ENCODE measurements around the gene ZNF575. TPM values are rescaled to one million over a fixed set of nuclear protein-coding genes. Genes with fewer than 3 reads are reported as not detected.

ZNF575 gene
- polyA plus RNA-seq (ENCODE audit: low read depth in 6 of 6): 1 to 10 TPM in 4 of 6 donors, under 1 TPM in 2; 0.39 to 2.2 (median 1.6) TPM

- no peaks in the 10 kb centered on the region for H3K27me3 Mint-ChIP-seq
- ATAC-seq (ENCODE audit: low read depth in 2 of 2): peak; percentile 56 to 65
- peaks cover 0 to 2% (median 0%) of the 10 kb centered on the region in 7 donors for H3K9me3 Mint-ChIP-seq
- H3K4me1 Mint-ChIP-seq: peaks cover 17 to 23% (median 19%) of the 10 kb centered on the region in 3 donors
- H3K4me3 Mint-ChIP-seq: peak within 1 kb of the TSS; percentile 90 to 99 (median 96)
- DNase-seq: peak; percentile 83
- H3K36me3 Mint-ChIP-seq: no peaks in the 10 kb centered on the region
- peak within 1 kb of the TSS; percentile 89 to 99 (median 98) for H3K27ac Mint-ChIP-seq
These were observed at the start of gene ZNF575 for GRCh38 chr19:43532962-43533545. ZNF575 (plus strand) TSS chr19:43533188; CDS start chr19:43534423, 1,235 bp downstream.

DNA sequence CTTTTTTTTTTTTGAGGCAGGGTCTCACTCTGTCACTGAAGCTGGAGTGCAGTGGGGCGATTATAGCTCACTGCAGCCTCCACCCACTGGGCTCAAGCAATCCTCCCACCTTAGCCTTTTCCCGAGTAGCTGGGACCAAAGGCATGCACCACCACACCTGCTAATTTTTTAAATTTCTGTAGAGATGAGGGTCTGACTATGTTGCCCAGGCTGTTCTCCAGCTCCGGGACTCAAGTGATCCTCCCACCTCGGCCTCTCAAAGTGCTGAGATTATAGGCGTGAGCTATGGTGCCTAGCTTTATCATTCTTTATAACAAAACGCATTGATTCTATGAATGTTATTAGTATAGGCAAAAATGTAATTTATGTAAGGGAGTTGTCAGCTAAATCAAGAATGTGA is 49.7 kb upstream of the ZNF575 start:
- Mint-ChIP-seq H3K27ac (no peak overlapping the region), H3K4me1 (peaks cover 14 to 22% (median 17%) of the 10 kb centered on the region in 3 donors), H3K27me3 (no peaks in the 10 kb centered on the region), H3K36me3 (peaks cover 0 to 1% of the 10 kb centered on the region in 2 donors), H3K9me3 (no peaks in the 10 kb centered on the region), H3K4me3 (no peak overlapping the region)
- no peak for DNase-seq
- ATAC-seq (ENCODE audit: low read depth in 2 of 2): no peak

DNA sequence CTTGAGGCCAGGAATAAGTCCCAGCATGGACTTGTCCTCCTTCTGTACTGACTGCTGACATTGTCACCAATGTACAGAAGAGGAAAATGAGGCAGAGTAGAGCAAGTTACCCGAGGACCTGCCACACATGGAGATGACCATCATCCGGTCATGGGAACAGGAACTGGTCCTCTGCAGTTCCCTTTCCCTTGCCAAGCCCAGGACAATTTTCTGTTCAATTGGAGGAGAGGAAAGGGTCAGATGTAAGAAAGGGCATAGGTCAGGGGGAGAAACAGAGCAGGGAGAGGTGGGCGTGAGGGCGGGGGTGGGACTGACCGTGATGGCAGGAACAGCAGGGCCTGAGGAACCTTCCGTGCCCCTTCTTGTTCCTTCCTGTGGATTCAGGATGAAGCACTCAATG is 47.0 kb upstream of the ZNF575 start:
- Mint-ChIP-seq H3K4me1 (peaks cover 26 to 48% (median 27%) of the 10 kb centered on the region in 3 donors), H3K27ac (peak overlapping the region in 3 of 6 donors; percentile 53 to 91 (median 90)), H3K9me3 (no peaks in the 10 kb centered on the region), H3K4me3 (peak overlapping the region in 4 of 8 donors; percentile 4 to 78 (median 70)), H3K27me3 (no peaks in the 10 kb centered on the region), H3K36me3 (no peaks in the 10 kb centered on the region)
- ATAC-seq (ENCODE audit: low read depth in 2 of 2) (no peak), DNase-seq (no peak)

DNA sequence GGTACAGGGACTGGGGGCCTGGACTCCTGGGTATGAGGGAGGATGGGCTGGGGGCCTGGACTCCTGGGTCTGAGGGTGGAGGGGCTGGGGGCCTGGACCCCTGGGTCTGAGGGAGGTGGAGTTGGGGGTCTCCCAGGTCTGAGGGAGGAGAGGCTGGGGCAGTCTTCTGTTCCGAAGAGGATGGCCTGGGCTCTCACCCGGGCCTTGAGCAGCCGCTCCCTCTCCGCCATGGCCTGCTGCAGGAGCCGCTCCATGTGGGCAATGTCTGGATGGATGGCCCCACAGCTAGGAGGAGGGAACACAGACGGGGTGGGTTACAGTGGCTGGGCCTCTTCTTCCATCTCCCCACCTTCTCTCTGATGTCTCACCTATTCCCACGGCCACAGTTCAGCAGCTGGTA is 46.6 kb upstream of the ZNF575 start:
- peak overlapping the region in 1 of 8 donors; percentile 42 for H3K4me3 Mint-ChIP-seq
- ATAC-seq (ENCODE audit: low read depth in 2 of 2): no peak

DNA sequence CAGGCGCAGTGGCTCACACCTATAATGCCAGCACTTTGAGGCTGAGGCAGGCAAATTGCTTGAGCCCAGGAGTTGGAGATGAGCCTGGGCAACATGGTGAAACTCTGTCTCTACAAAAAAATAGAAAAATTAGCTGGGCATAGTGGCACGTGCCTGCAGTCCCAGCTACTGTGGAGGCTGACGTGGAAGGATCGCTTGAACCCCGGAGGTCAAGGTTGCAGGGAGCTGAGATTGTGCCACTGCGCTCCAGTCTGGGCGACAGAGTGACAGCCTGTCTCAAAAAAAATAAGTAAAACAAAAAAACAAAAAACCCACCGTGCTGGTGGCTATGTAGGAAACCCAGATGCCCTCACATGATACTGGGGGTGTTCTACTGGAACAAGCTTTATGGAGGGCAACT is 44.8 kb upstream of the ZNF575 start:
- no peak for DNase-seq
- no peaks in the 10 kb centered on the region for H3K36me3 Mint-ChIP-seq
- ATAC-seq (ENCODE audit: low read depth in 2 of 2): no peak
- no peaks in the 10 kb centered on the region for H3K27me3 Mint-ChIP-seq
- H3K4me3 Mint-ChIP-seq: peak overlapping the region in 3 of 8 donors; percentile 53 to 91 (median 75)
- H3K9me3 Mint-ChIP-seq: no peaks in the 10 kb centered on the region
- H3K4me1 Mint-ChIP-seq: peaks cover 26 to 47% (median 27%) of the 10 kb centered on the region in 3 donors
- H3K27ac Mint-ChIP-seq: peak overlapping the region in 2 of 6 donors; percentile 75 to 76

More for the DNA sequence above, 46.6 kb upstream of the ZNF575 start:
- no peaks in the 10 kb centered on the region for H3K36me3 Mint-ChIP-seq
- DNase-seq: no peak
- peak overlapping the region in 2 of 6 donors; percentile 34 to 85 for H3K27ac Mint-ChIP-seq
- H3K27me3 Mint-ChIP-seq: no peaks in the 10 kb centered on the region
- peaks cover 26 to 48% (median 27%) of the 10 kb centered on the region in 3 donors for H3K4me1 Mint-ChIP-seq
- H3K9me3 Mint-ChIP-seq: no peaks in the 10 kb centered on the region

DNA sequence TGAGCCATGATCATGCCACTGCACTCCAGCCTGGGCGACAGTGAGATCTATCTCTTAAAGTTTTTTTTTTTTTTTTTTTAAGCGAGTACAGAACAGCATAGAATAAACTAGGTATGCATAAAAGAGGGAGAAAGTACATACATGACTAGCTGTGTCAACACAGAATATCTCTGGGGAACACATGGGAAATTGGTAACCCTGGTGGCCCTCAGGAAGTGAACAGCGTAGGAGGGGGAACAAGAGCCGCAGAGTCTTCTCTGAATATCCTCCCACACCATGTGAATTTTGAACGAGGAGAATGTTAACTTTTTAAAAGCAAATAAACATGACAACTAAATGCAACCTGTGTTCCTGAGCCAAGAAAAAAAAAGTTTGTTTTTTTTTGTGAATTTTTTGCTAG is 43.7 kb upstream of the ZNF575 start:
- DNase-seq (peak; percentile 14), ATAC-seq (ENCODE audit: low read depth in 2 of 2) (peak in 1 of 2 donors; percentile 22)
- H3K4me1 Mint-ChIP-seq: peaks cover 26 to 47% (median 27%) of the 10 kb centered on the region in 3 donors
- H3K4me3 Mint-ChIP-seq: peak overlapping the region in 2 of 8 donors; percentile 70 to 80
- H3K27me3 Mint-ChIP-seq: no peaks in the 10 kb centered on the region
- no peaks in the 10 kb centered on the region for H3K9me3 Mint-ChIP-seq
- H3K27ac Mint-ChIP-seq: peak overlapping the region in 2 of 6 donors; percentile 38 to 49
- H3K36me3 Mint-ChIP-seq: peaks cover 0 to 1% of the 10 kb centered on the region in 2 donors

GRCh38 chr19:43489979-43490599 is 42.9 kb upstream of the ZNF575 start:
- Mint-ChIP-seq H3K36me3 (peaks cover 0 to 6% of the 10 kb centered on the region in 2 donors), H3K27me3 (no peaks in the 10 kb centered on the region), H3K4me1 (peaks cover 26 to 49% (median 27%) of the 10 kb centered on the region in 3 donors), H3K4me3 (peak overlapping the region in 2 of 8 donors; percentile 3 to 70), H3K27ac (peak overlapping the region; percentile 7 to 94 (median 71)), H3K9me3 (no peaks in the 10 kb centered on the region)
- ATAC-seq (ENCODE audit: low read depth in 2 of 2): no peak
- no peak for DNase-seq

- H3K36me3 Mint-ChIP-seq: peaks cover 0 to 11% of the 10 kb centered on the region in 2 donors
- H3K4me1 Mint-ChIP-seq: peaks cover 27 to 49% (median 29%) of the 10 kb centered on the region in 3 donors
- H3K9me3 Mint-ChIP-seq: no peaks in the 10 kb centered on the region
- no peak for ATAC-seq (ENCODE audit: low read depth in 2 of 2)
- DNase-seq: no peak
- peak overlapping the region in 1 of 8 donors; percentile 9 for H3K4me3 Mint-ChIP-seq
- H3K27ac Mint-ChIP-seq: peak overlapping the region in 3 of 6 donors; percentile 69 to 87 (median 72)
- no peaks in the 10 kb centered on the region for H3K27me3 Mint-ChIP-seq
These were observed 42.2 kb upstream of the ZNF575 start for GRCh38 chr19:43490759-43491158.

DNA sequence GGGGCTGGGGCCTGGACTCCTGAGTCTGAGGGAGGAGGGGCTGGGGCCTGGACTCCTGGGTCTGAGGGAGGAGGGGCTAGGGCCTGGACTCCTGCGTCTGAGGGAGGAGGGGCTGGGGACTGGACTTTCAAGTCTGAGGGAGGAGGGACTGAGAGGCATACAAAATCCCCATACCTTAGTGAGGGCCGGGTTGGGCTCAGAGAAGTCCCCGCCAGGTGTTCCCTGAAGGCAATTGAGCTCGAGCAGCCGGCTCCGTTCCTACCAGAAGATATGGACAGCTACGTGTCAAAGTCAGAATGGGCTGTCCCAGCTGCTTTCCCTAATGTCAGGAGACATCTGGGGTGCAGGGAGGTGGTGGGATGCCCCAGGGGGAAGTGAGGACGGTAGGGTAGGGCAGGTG is 37.9 kb upstream of the ZNF575 start:
- Mint-ChIP-seq H3K9me3 (no peaks in the 10 kb centered on the region), H3K4me1 (peaks cover 0 to 26% (median 23%) of the 10 kb centered on the region in 3 donors), H3K4me3 (no peak overlapping the region), H3K36me3 (peaks cover 12 to 34% of the 10 kb centered on the region in 2 donors), H3K27me3 (no peaks in the 10 kb centered on the region), H3K27ac (no peak overlapping the region)
- DNase-seq: no peak
- ATAC-seq (ENCODE audit: low read depth in 2 of 2): no peak

DNA sequence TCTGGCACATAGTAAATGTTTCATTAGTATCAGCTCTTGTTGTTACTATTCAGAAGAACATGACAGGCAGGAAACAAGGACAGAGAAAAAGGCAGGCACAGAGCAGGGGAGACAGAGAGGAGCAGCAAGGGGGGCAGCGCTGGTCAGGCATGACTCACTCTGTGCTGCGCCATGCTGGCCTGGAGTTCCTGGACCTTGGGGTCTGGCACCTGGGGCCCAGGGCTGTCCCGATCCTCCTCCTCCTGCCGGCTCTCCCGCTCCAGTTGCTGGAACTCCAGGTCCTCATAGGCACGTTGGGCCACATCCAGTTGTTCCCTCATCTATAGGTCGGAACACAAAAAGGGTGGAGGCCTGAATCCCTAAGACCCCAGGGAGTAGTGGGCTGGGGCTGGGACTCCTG is 36.0 kb upstream of the ZNF575 start:
- no peak overlapping the region for H3K4me3 Mint-ChIP-seq
- H3K27ac Mint-ChIP-seq: no peak overlapping the region
- H3K4me1 Mint-ChIP-seq: peaks cover 0 to 25% (median 23%) of the 10 kb centered on the region in 3 donors
- no peaks in the 10 kb centered on the region for H3K9me3 Mint-ChIP-seq
- DNase-seq (no peak), ATAC-seq (ENCODE audit: low read depth in 2 of 2) (no peak)
- H3K27me3 Mint-ChIP-seq: no peaks in the 10 kb centered on the region
- H3K36me3 Mint-ChIP-seq: peaks cover 16 to 34% of the 10 kb centered on the region in 2 donors

GRCh38 chr19:43498233-43498842 is 34.6 kb upstream of the ZNF575 start:
- Mint-ChIP-seq H3K27ac (peak overlapping the region in 2 of 6 donors; percentile 75 to 79), H3K4me3 (peak overlapping the region in 4 of 8 donors; percentile 56 to 86 (median 74)), H3K36me3 (peaks cover 16 to 34% of the 10 kb centered on the region in 2 donors), H3K9me3 (no peaks in the 10 kb centered on the region), H3K4me1 (peaks cover 6 to 37% (median 32%) of the 10 kb centered on the region in 3 donors), H3K27me3 (no peaks in the 10 kb centered on the region)
- ATAC-seq (ENCODE audit: low read depth in 2 of 2) (no peak), DNase-seq (no peak)

DNA sequence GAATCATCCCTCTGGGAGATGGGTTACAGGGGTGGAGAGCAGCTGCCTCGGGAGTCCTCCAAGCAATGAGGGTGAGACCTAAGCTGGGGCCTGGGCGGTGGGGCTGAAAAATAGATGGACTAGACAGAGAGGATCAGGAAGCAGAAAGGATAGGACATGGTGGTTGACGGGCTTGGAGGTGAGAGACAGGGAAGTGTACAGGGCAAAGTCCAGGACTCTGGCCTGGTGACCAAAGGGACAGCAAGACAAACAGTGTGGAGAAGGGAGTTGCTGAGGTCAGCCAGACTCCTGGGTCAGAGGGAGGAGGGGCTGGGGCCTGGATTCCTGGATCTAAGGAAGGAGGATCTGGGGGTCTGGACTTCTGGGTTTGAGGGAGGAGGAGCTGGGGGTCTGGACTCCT is 33.9 kb upstream of the ZNF575 start:
- ATAC-seq (ENCODE audit: low read depth in 2 of 2) (no peak), DNase-seq (no peak)
- Mint-ChIP-seq H3K27me3 (no peaks in the 10 kb centered on the region), H3K4me1 (peaks cover 13 to 42% (median 36%) of the 10 kb centered on the region in 3 donors), H3K36me3 (peaks cover 16 to 34% of the 10 kb centered on the region in 2 donors), H3K27ac (peak overlapping the region in 5 of 6 donors; percentile 16 to 80 (median 56)), H3K9me3 (no peaks in the 10 kb centered on the region), H3K4me3 (peak overlapping the region in 1 of 8 donors; percentile 68)

GRCh38 chr19:43501661-43502418 is 31.1 kb upstream of the ZNF575 start:
- Mint-ChIP-seq H3K9me3 (no peaks in the 10 kb centered on the region), H3K4me1 (peaks cover 23 to 52% (median 36%) of the 10 kb centered on the region in 3 donors), H3K27me3 (no peaks in the 10 kb centered on the region), H3K27ac (no peak overlapping the region), H3K36me3 (peaks cover 14 to 15% of the 10 kb centered on the region in 2 donors), H3K4me3 (peak overlapping the region in 1 of 8 donors; percentile 95)
- no peak for ATAC-seq (ENCODE audit: low read depth in 2 of 2)
- DNase-seq: no peak

Data from naive B cell (primary cell).